HG03103 (cell line): Measurements from ENCODE around the gene FHL1.
"Not testable (repeated sequence)": the region's sequence is repeated elsewhere in the genome, so short reads cannot be mapped to it uniquely, and the experiment has no call there.

Experiments used
- ATAC-seq: cut with Tn5 transposase; IDR thresholded peaks from one replicate; pipeline ENCODE4 v1.9.1; 2021; ENCODE audit warnings: low read depth; ENCODE audit not compliant: unreplicated experiment

FHL1 gene

DNA sequence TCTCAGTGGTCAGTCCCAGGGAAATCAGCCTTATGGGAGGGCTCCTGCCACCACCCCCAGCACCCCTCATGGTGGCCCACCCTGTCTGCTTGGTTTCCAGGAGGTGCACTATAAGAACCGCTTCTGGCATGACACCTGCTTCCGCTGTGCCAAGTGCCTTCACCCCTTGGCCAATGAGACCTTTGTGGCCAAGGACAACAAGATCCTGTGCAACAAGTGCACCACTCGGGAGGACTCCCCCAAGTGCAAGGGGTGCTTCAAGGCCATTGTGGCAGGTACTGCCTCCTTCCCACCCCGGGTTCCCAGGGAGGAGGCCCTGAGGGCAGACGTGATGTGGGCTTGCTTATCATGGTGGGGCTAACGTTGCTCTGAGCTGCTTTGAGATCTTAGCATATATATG is 59.6 kb downstream of the FHL1 start:
- ATAC-seq: no peak

DNA sequence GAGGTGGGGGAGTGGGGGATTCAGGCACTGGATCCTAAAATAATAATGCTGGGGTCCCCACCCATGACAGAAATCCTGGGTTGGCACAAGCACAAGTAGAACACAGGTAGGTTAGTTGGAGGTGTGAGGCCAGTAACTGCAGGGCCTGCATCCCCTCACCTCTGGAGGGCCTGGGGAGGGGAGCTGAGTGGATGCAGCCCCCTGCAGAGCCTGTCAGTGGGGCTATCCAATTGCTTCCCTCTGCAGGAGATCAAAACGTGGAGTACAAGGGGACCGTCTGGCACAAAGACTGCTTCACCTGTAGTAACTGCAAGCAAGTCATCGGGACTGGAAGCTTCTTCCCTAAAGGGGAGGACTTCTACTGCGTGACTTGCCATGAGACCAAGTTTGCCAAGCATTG is 60.2 kb downstream of the FHL1 start:
- ATAC-seq: no peak

- no peak for ATAC-seq
Measured at GRCh38 chrX:136209016-136209738, 61.8 kb downstream of the FHL1 start.

DNA sequence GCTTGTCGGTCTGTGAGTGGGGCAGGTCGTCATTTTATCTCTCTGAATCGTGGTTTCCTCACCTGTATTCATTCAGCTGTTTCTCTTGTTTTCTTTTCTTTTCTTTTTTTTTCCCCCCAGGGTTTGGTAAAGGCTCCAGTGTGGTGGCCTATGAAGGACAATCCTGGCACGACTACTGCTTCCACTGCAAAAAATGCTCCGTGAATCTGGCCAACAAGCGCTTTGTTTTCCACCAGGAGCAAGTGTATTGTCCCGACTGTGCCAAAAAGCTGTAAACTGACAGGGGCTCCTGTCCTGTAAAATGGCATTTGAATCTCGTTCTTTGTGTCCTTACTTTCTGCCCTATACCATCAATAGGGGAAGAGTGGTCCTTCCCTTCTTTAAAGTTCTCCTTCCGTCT is 62.4 kb downstream of the FHL1 start:
- no peak for ATAC-seq

DNA sequence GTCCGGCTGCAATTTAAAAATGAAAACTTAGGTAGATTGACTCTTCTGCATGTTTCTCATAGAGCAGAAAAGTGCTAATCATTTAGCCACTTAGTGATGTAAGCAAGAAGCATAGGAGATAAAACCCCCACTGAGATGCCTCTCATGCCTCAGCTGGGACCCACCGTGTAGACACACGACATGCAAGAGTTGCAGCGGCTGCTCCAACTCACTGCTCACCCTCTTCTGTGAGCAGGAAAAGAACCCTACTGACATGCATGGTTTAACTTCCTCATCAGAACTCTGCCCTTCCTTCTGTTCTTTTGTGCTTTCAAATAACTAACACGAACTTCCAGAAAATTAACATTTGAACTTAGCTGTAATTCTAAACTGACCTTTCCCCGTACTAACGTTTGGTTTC is 62.9 kb downstream of the FHL1 start:
- ATAC-seq: no peak

DNA sequence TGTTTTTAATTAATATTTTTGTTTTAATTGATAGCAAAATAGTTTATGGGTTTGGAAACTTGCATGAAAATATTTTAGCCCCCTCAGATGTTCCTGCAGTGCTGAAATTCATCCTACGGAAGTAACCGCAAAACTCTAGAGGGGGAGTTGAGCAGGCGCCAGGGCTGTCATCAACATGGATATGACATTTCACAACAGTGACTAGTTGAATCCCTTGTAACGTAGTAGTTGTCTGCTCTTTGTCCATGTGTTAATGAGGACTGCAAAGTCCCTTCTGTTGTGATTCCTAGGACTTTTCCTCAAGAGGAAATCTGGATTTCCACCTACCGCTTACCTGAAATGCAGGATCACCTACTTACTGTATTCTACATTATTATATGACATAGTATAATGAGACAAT is 63.5 kb downstream of the FHL1 start:
- ATAC-seq: no peak

DNA sequence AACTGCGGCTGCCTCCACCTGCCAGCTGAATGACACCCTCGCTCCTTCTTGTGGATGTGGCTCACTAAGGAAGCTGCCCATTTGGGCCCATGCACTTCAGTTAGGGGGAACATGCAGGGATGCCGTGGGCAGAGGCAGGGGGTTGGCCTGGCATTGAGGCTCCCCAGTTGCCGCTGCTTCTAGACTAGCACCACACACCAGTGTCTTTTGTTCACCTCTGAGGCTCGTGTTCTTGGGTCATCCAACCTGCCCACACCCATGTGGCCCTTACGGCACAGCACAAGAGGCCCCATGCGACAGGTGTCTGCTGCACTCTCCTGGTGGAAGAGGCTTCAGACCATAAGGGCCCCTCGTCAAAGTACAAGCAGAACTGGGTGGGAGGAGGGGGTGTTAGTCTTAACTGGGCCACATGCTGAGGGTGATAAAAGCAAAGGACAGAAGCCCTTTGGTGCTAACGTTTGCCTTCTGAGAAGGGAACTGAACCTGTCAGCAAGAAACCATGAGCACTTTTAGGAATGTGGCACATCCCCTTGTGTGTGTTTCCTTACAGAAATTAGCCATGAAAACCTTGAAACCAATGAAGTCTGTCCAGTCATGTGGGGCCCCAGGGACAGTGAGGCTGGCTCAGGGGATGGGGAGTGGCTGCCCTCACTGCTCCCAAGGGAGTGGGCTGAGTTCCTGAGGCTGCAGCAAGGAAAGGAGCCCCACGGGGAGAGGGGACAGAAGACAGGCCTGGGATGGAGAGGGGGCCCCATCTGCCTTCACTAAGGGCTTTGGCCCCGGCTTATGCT is 64.6 kb downstream of the FHL1 start:
- no peak for ATAC-seq

DNA sequence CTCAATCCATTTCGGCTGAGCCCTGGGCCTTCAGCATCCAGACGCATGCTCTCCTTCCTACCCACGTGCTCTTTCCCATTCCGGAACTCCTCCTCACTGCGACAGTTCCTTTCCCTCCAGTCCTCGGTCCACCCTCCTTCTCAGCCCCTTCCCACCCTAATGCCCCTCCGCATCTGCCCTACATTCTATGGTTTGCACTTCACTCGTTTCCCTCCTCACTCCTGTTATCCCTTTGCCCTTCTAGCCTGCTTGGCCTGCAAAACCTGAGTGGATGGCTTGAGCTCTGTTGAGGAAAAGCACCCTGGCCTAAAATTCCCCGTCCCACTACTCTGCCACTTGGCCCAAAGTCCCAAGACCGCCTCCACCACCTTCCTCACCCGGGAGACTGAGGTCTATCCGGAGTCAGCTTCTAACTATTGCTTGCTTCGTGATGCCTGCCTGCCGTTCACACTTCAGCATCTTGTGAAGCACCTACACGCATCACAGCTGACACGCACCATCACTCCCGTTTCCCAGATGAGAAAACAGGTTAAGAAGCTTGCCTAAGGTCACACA is 65.3 kb downstream of the FHL1 start:
- ATAC-seq: no peak

- no peak for ATAC-seq
Measured at GRCh38 chrX:136214551-136214950, 67.2 kb downstream of the FHL1 start.

DNA sequence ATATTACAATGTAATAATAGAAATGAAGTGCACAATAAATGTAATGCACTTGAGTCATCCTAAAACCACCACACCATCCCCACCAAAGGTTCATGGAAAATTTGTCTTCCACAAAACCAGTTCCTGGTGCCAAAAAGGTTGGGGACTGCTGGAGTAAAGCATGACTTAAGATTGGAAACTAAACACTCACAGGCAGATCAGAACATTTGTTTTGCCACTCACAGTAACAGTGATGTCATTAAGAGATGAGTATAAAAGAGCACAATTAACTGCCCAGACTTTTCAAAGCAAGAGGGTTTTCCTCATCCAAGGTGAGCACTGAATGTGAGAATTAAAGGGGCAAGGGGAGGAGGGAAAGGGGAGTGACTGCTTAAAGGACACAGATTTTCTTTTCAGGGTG is 68.2 kb downstream of the FHL1 start:
- no peak for ATAC-seq

- no peak for ATAC-seq
Measured at GRCh38 chrX:136219893-136220292, 72.6 kb downstream of the FHL1 start.

- no peak for ATAC-seq
Measured at GRCh38 chrX:136220540-136220939, 73.2 kb downstream of the FHL1 start.

DNA sequence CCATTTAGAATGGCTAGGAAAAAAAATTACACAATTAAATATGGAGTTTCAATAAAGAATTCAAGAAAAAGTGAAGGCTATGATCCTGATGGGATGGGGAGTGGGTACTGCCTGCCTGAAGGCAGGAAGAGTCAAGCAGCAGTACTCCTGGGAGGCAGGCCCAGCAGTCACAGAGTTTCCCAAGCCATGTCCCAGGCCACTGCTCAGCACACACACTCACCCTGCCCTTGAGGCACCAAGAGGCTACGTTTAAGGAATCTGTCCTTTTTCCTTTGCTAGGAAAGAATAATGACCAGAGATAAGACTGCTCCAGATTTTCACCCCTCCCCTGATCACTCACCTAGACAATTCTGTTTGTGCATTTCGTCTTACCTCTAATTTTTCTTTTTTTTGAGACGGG is 73.6 kb downstream of the FHL1 start:
- ATAC-seq: no peak

DNA sequence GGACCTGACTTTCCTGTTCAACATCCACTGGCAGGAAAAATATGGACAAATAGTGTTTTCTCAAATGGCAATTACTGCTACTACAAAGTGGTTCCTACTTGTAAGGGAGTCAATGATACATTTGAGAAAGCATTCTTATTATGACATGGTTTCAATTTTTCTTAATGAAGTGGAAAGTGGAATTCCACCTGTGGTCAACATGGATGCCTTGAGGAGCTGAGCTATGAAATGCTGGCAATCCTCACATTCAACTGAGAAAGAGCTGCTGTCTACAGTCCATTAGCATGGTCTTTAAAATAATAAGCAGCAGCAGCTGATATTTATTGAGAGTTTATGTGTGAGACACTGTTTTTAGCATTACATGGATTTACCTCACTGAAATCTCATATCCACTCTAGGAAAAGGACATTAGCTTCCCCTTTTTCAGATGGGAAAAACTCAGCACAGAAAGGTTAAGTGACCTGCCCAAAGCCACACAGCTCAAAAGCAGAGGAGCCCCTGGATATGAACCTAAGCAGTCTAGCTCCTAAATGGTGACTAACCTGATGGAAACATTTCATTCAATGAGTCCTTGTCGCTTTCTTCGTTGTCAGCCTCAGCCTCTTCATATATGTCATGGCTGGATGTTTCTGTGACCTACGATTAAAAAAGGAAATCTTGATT is 74.6 kb downstream of the FHL1 start:
- ATAC-seq: no peak

- ATAC-seq: no peak
Measured at GRCh38 chrX:136227074-136227473, 79.7 kb downstream of the FHL1 start.

DNA sequence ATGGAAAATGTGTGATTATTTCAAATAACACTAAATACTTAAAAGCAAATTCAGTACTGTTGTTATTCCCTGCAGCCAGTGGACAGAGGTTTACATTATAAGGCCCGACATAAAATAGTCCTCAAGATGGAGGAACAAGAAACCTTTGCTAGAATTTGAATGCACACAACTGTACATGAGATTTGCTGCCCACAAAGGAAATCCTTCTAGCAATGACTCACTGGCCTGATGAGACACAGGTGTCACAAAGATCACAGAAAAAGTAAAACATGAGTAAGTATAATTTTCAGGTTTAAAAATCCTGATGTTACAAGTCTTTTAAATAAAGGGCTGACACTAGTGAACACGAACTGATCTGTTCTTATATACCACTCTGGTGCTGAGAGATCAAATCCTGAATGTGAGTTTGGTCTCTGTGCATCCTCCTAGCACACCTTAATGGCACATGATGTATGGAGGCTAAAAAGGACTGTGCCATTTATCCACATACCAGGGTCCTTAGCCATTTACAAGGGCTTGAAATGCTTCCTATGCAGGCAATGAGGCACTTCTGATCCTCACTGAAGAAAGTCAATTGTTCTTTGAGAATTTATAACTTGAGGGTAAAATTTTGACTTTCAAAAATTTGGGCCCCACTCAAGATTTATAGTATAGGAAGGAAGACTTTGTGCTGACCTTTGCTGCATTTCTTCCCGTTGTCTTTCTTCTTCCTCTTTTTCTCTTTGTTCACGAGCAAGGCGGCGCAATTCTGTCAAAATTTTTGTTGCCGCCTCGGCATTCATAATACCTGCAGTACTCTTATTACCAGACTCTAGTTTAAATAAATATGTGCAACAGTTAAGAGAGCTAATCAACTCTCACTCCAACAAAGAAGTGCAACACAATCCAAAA is 80.9 kb downstream of the FHL1 start:
- ATAC-seq: no peak

- no peak for ATAC-seq
Measured at GRCh38 chrX:136228839-136229207, 81.5 kb downstream of the FHL1 start.

- no peak for ATAC-seq
Measured at GRCh38 chrX:136237074-136237473, 89.7 kb downstream of the FHL1 start.

GRCh38 chrX:136237849-136238248 is 90.5 kb downstream of the FHL1 start:
- not testable (repeated sequence) for ATAC-seq

DNA sequence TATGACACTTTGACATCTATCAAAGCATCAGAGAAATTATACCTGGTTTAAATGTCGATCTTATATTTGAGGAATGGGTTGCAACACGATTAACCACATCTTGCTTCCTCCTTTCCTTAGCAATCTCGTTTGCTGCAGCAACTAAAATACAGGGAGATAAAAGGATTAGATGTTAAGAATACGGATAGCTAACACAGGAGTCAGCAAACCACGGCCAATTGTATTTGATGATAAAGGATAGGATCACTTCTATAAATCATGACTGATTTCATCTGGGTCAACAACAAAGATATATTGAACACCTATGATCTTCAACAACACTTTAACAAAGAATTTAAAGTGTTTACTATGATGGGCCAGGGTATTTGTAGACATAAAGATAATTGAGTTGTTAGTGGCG is 98.9 kb downstream of the FHL1 start:
- ATAC-seq: no peak
